ENCODE results near the gene DCAF17.
"Not testable (repeated sequence)": the region's sequence is repeated elsewhere in the genome, so short reads cannot be mapped to it uniquely, and the experiment has no call there.

Gene DCAF17

GRCh38 chr2:171522052-171522787, 88.2 kb downstream of the DCAF17 start, which contains the start of gene CYBRD1:
Gene CYBRD1, plus strand, starts transcription at chr2:171522474. Its CDS starts 72 bp downstream, at chr2:171522546.
- DNase-seq = peak; percentile 95

GRCh38 chr2:171522788-171523087, 88.7 kb downstream of the DCAF17 start:
- DNase-seq = peak; percentile 71 to 77
- TF ChIP-seq POLR2A (IDR thresholded peaks at IDR 0.05; ENCODE audit: low read length) (no peak), GATA1 (IDR thresholded peaks at IDR 0.05; ENCODE audit: low read depth, low read length) (no peak)

More at GRCh38 chr2:171522052-171522787, 88.2 kb downstream of the DCAF17 start, which contains the start of gene CYBRD1:
- TF ChIP-seq GATA1 (IDR thresholded peaks at IDR 0.05; ENCODE audit: low read depth, low read length) = no peak
- peak; percentile 87 for TF ChIP-seq POLR2A (IDR thresholded peaks at IDR 0.05; ENCODE audit: low read length)

GRCh38 chr2:171523088-171524017, 89.3 kb downstream of the DCAF17 start:
- DNase-seq = peak; percentile 80 to 82
- TF ChIP-seq POLR2A (IDR thresholded peaks at IDR 0.05; ENCODE audit: low read length) = no peak
- no peak for TF ChIP-seq GATA1 (IDR thresholded peaks at IDR 0.05; ENCODE audit: low read depth, low read length)

- TF ChIP-seq GATA1 (IDR thresholded peaks at IDR 0.05; ENCODE audit: low read depth, low read length) (no peak), POLR2A (IDR thresholded peaks at IDR 0.05; ENCODE audit: low read length) (no peak)
- peak; percentile 33 to 54 for DNase-seq
These were observed 90.0 kb downstream of the DCAF17 start for GRCh38 chr2:171524018-171524401.

GRCh38 chr2:171529914-171530313, 95.9 kb downstream of the DCAF17 start:
- DNase-seq = peak; percentile 60 to 71
- TF ChIP-seq GATA1 (IDR thresholded peaks at IDR 0.05; ENCODE audit: low read depth, low read length) = no peak
- no peak for TF ChIP-seq POLR2A (IDR thresholded peaks at IDR 0.05; ENCODE audit: low read length)

GRCh38 chr2:171530378-171530777, 96.4 kb downstream of the DCAF17 start:
- no peak for TF ChIP-seq GATA1 (IDR thresholded peaks at IDR 0.05; ENCODE audit: low read depth, low read length)
- TF ChIP-seq POLR2A (IDR thresholded peaks at IDR 0.05; ENCODE audit: low read length) = no peak
- DNase-seq = no peak

- DNase-seq = not testable (repeated sequence)
These were observed 96.8 kb downstream of the DCAF17 start for GRCh38 chr2:171530859-171531258.

- DNase-seq = peak in 1 of 2 experiments; percentile 20
- no peak for TF ChIP-seq GATA1 (IDR thresholded peaks at IDR 0.05; ENCODE audit: low read depth, low read length)
- TF ChIP-seq POLR2A (IDR thresholded peaks at IDR 0.05; ENCODE audit: low read length) = no peak
These were observed 97.3 kb downstream of the DCAF17 start for GRCh38 chr2:171531291-171531690.

- no peak for DNase-seq
- no peak for TF ChIP-seq GATA1 (IDR thresholded peaks at IDR 0.05; ENCODE audit: low read depth, low read length)
- no peak for TF ChIP-seq POLR2A (IDR thresholded peaks at IDR 0.05; ENCODE audit: low read length)
These were observed 97.9 kb downstream of the DCAF17 start for GRCh38 chr2:171531836-171532450.

- TF ChIP-seq GATA1 (IDR thresholded peaks at IDR 0.05; ENCODE audit: low read depth, low read length) = no peak
- no peak for TF ChIP-seq POLR2A (IDR thresholded peaks at IDR 0.05; ENCODE audit: low read length)
- no peak for DNase-seq
These were observed 99.3 kb downstream of the DCAF17 start for GRCh38 chr2:171533331-171533730.

Data from erythroblast (primary cell).